Fibroblast of skin of left quadriceps (primary cell): ENCODE results near the gene CAPN5.
"Not testable (repeated sequence)": the region's sequence is repeated elsewhere in the genome, so short reads cannot be mapped to it uniquely, and the experiment has no call there.

Experiments used
- DNase-seq, 2 experiments: peaks; one replicate each; pipeline ENCODE4 v3.0.0-alpha.2; 2013; ENCODE audit warnings: low read depth in 2 of 2

Gene CAPN5

DNA sequence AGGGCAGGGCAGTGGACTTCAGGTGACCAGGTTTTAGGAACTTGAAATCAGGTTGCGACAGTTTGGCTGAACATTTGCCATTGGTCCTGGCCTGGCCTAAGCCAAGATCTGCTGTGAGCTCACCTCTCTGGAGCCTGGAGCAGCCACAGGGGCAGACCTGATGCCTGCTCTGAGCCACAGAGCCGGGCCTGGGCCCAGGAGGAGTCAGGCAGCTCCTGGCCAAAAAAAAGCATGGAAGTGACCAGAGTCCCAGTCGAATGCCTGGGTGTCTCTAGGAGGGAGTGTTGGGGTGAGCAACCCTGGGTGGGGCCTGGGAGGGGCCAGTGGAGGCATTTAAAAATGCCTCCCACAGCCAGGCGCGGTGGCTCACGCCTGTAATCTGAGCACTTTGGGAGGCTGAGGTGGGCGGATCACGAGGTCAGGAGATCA lies 29.8 kb downstream of the CAPN5 start:
- no peak for DNase-seq

DNA sequence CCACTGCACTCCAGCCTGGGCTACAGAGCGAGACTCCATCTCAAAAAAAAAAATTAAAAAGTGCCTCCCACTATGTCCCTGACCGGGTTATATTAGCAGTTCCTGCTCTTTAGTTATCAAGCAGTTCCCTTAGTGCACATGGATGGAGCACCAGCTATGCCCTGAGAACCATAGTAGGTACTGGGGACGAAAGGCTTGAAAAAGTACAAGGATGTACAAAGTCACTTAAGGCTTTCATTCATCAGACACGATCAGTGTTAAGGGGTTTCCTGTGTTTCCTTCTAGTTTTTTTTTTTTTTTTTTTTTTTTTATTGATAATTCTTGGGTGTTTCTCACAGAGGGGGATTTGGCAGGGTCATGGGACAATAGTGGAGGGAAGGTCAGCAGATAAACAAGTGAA lies 30.4 kb downstream of the CAPN5 start:
- not testable (repeated sequence) for DNase-seq

DNA sequence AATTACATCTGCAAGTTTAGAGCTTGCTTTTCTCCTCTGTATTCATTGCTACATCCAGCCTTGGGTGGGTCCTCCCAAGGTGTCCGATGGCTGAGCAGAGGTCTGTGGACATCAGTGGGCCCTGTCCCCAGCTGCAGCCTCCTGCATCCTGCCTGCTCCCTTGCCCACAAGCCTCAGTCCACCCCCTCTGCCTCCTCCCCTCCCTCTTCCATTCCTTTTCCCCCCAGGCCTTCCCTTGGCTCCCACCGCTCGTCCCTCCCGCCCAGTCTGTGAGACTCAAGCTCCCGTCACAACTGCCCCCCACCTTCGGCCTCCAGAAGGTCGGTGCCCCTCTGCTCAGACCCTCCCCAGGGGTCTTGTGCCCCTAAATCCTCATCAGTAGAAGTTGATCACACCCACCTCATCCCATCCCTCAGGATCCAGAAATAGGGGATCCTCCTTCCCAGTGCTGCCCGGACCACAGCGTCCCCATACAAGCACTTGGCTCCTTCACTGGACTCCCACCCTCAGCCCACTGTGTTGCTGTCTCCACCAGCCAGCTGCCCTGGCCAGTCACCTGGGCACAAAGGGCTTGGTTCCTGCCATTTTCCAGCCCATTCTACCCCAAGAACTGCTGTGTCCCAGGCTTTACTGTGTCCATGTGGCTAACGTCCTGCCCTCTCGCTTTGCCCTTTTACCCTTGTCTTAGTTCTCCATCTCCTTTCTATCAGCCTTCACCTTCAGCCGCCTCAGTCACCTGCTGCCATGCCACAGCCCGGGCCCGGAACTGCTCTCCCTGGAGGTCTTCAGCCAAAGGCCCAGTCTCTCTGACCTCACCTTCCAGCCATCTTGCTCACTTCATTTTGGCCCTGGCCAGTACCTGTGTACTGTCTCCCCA lies 33.6 kb downstream of the CAPN5 start:
- DNase-seq = no peak

- DNase-seq = no peak
Observed at GRCh38 chr11:77101043-77101537, 34.3 kb downstream of the CAPN5 start.

DNA sequence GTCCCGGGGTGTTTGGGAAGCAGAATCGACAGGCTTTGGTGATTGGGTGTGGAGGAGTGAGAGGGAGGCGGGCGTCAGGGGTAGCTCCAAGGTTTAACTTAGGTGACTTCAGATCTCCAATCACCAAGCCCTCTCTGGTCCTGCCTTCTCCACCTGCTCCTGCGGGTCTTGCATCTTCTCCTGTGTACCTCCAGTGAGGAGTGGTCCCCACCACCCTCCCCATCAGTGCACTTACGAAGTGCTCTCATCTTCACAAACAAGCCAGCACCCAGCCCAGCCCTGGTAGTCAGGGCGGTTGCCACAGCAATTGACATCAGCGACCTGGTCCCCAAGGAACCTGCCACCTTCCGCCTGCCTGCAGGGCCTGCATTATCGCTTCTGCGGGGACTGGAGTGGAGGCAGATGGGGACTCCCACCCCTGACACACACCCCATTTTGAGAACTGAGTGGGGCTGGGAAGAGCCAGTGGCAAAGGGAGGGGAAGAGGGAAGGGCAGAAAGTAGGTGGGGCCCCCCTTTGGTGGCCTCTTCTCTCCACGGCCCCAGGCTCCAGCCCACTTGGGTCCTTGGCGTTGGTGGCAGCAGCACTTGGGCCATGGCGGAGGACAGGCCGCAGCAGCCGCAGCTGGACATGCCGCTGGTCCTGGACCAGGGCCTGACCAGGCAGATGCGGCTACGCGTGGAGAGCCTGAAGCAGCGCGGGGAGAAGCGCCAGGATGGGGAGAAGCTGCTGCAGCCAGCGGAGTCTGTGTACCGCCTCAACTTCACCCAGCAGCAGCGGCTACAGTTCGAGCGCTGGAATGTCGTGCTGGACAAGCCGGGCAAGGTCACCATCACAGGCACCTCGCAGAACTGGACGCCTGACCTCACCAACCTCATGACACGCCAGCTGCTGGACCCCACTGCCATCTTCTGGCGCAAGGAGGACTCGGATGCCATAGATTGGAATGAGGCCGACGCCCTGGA lies 35.8 kb downstream of the CAPN5 start, which contains the start of gene OMP:
Gene OMP (plus strand): TSS at position 595 of the 965 bp plus-strand sequence. CDS start 0 bp downstream, at position 595.
- no peak for DNase-seq

- DNase-seq = no peak
Observed at GRCh38 chr11:77103319-77103718, 36.5 kb downstream of the CAPN5 start.

GRCh38 chr11:77104727-77105126 lies 38.0 kb downstream of the CAPN5 start:
- DNase-seq = no peak

DNA sequence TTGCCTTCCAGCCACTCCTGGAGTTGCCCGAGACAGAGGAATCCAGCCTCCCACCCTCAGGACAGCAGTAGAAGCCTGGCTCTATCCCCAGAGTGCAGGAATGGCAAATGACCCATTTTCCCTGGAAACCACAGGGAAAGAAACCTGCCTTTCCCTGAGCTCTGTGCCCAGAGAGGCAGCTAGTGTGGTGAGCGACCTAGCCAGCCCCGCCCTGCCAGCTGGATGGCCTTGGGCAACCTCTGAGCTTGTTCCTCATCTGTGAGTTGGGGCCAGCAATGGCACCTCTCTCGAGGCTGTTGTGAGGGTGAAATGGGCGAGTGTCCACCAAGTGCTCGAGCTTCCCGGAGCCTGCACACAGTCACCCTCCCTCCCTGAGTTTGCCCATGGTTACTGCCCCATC lies 39.5 kb downstream of the CAPN5 start:
- no peak for DNase-seq

- DNase-seq = no peak
Observed at GRCh38 chr11:77106759-77107158, 40.0 kb downstream of the CAPN5 start.

DNA sequence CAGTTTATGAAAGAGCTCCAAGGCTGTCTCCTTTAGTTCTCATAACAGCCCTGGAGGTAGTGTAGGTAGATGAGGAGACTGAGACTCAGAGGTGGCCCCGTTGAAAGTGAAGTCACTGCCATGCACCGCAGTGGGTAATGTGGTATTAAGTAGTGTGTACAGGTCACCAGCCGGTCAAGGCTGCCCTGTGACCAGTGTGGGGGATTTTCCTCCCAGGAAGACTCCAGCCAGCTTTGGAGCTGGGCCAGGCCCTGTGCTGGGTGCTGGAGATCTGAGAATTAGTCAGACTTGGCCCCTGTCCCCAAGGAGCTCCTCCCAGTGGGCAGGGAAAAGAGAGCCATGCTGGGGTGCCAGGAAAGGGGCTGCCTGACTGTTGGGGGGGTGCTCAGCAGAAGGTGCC lies 41.2 kb downstream of the CAPN5 start:
- DNase-seq = no peak

DNA sequence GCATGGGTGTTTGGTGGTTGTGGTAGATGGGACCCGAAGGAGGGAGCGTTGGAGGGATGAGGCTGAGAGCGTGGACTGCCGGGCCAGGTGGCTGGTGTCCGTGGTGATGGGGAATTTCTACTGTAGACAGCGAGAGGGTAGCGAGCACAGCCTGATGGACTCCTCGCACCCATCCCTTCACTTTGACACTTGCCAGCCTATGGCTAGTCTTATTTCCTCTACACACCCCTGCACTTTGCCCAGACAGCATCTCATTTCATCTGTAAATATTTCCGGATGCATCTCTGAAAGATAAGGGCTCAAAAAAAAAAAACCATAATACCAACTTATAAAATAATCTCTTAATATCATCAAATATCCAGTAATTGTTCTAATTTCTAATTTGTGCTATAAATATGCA lies 41.7 kb downstream of the CAPN5 start:
- DNase-seq = no peak

- no peak for DNase-seq
Observed at GRCh38 chr11:77109236-77110019, 42.7 kb downstream of the CAPN5 start.

GRCh38 chr11:77110836-77111235 lies 44.1 kb downstream of the CAPN5 start:
- no peak for DNase-seq

GRCh38 chr11:77111277-77111676 lies 44.5 kb downstream of the CAPN5 start:
- no peak for DNase-seq

DNA sequence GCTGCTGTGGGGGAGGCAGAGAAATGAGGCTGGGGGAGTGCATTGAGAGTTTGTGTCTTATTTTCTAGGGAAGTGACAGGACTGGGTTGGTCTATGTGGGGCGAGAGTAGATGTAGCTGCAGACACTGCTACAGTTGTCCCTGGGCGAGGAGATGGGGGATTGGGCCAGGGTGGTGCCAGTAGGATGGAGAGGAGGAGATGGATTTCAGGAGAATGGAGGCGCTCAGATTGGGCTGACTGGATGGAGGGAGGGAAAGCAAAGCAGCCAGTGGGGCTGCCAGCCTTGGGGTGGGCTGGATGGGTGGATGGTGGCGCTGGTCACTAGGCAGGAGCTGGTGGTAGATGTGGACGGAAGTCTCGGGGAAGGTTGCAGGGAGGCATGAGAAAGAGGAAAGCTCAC lies 45.2 kb downstream of the CAPN5 start:
- no peak for DNase-seq

- no peak for DNase-seq
Observed at GRCh38 chr11:77112641-77113381, 46.0 kb downstream of the CAPN5 start.

- no peak for DNase-seq
Observed at GRCh38 chr11:77113382-77114088, 46.8 kb downstream of the CAPN5 start.

DNA sequence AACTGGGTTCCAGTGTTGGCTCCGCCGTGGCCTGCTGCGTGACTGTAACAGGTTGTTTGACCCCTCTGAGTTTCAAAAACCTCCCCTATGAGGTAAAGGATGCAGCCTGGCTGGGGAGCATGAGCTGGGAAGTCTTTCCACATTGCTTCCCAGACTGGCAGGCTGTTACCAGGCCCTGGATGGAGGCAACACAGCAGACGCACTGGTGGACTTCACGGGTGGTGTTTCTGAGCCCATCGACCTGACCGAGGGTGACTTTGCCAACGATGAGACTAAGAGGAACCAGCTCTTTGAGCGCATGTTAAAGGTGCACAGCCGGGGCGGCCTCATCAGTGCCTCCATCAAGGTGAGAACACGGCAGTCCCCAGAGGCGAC lies 47.3 kb downstream of the CAPN5 start:
- no peak for DNase-seq

- DNase-seq = no peak
Observed at GRCh38 chr11:77115181-77115611, 48.4 kb downstream of the CAPN5 start.

- DNase-seq = no peak
Observed at GRCh38 chr11:77115956-77116355, 49.2 kb downstream of the CAPN5 start.
